Coronary artery (tissue), 2 donors: ENCODE data around the gene NEURL3.

ENCODE experiments used
- DNase-seq: peaks from one replicate; pipeline ENCODE4 v3.0.0-alpha.2; 2017; ENCODE audit warnings: low spot score
- H3K27ac ChIP-seq, 2 donors: fragments of 200-600 bp; sonication (generic); one replicate each; pipeline ENCODE4 v1.5.1; 2016 to 2019
- H3K4me3 ChIP-seq: fragments of 200-600 bp; sonication (generic); 2 replicates; pipeline ENCODE4 v1.5.1; 2016; ENCODE audit warnings: mild to moderate bottlenecking, moderate library complexity
- CTCF ChIP-seq: fragments of 200-600 bp; sonication (generic); IDR thresholded peaks from one replicate; pipeline ENCODE4 v1.5.1; 2019; ENCODE audit warnings: antibody characterized with exemption

Gene NEURL3

GRCh38 chr2:96509847-96510230 is 4.7 kb upstream of the NEURL3 start:
- TF ChIP-seq CTCF = no peak
- DNase-seq = peak; percentile 68
- no peak overlapping the region for H3K4me3 ChIP-seq
- H3K27ac ChIP-seq = no peak overlapping the region

GRCh38 chr2:96509114-96509846 is 4.1 kb upstream of the NEURL3 start:
- Histone ChIP-seq H3K27ac (peak overlapping the region in 1 of 2 donors; percentile 24), H3K4me3 (peak overlapping the region; percentile 22)
- TF ChIP-seq CTCF = peak; percentile 99
- DNase-seq = no peak

- H3K4me3 ChIP-seq = peak overlapping the region; percentile 64
- no peak for TF ChIP-seq CTCF
- no peak overlapping the region for H3K27ac ChIP-seq
- no peak for DNase-seq
Observed at GRCh38 chr2:96508521-96509113, 3.5 kb upstream of the NEURL3 start.

- DNase-seq = peak; percentile 80
- H3K27ac ChIP-seq = no peak overlapping the region
- peak overlapping the region; percentile 64 for H3K4me3 ChIP-seq
- TF ChIP-seq CTCF = peak; percentile 100
Observed at GRCh38 chr2:96507957-96508520, 2.9 kb upstream of the NEURL3 start.

- Histone ChIP-seq H3K27ac (no peak overlapping the region), H3K4me3 (no peak overlapping the region)
- no peak for TF ChIP-seq CTCF
- DNase-seq = no peak
Observed at GRCh38 chr2:96506907-96507240, 1.7 kb upstream of the NEURL3 start.

- H3K4me3 ChIP-seq = no peak overlapping the region
- TF ChIP-seq CTCF = no peak
- H3K27ac ChIP-seq = no peak overlapping the region
- DNase-seq = peak; percentile 64
Observed at GRCh38 chr2:96506016-96506906, 1.1 kb upstream of the NEURL3 start.
